Measurements from ENCODE around the gene L3MBTL4.
"Not testable (repeated sequence)": the region's sequence is repeated elsewhere in the genome, so short reads cannot be mapped to it uniquely, and the experiment has no call there.

GRCh38 chr18:6408543-6408942 is 6.2 kb downstream of the L3MBTL4 start:
- TF ChIP-seq CTCF, EZH2, EZH2phosphoT487 (IDR thresholded peaks at IDR 0.05): not testable (repeated sequence)

All from neural progenitor cell (in vitro differentiated cells).